ENCODE measurements around the gene TMEM174. TPM values are rescaled to one million over a fixed set of nuclear protein-coding genes. Genes with fewer than 3 reads are reported as not detected.

Gene TMEM174
- total RNA-seq, result not detected in 2 replicates

- no peaks in the 10 kb centered on the region for H3K36me3 ChIP-seq (ENCODE audit: control insufficient read depth, insufficient read depth, low read length)
- DNase-seq (ENCODE audit: low read depth), result no peak
- no peak for TF ChIP-seq CTCF (IDR thresholded peaks at IDR 0.05; ENCODE audit: insufficient read depth, low read length, poor library complexity, severe bottlenecking)
- H3K27me3 ChIP-seq (ENCODE audit: control insufficient read depth, insufficient read depth, low read length), result no peaks in the 10 kb centered on the region
- no peak within 1 kb of the TSS for H3K4me3 ChIP-seq (ENCODE audit: low read depth, low read length)
Observed at GRCh38 chr5:73172951-73173350, at the start of gene TMEM174. Gene TMEM174, plus strand, starts transcription at chr5:73173193. Its CDS starts 51 bp downstream, at chr5:73173244.

- Histone ChIP-seq H3K4me3 (ENCODE audit: low read depth, low read length) (no peak overlapping the region), H3K36me3 (ENCODE audit: control insufficient read depth, insufficient read depth, low read length) (no peaks in the 10 kb centered on the region), H3K27me3 (ENCODE audit: control insufficient read depth, insufficient read depth, low read length) (no peaks in the 10 kb centered on the region)
- no peak for TF ChIP-seq CTCF (IDR thresholded peaks at IDR 0.05; ENCODE audit: insufficient read depth, low read length, poor library complexity, severe bottlenecking)
- DNase-seq (ENCODE audit: low read depth), result no peak
Observed at GRCh38 chr5:73125289-73125688, 47.7 kb upstream of the TMEM174 start.

- Histone ChIP-seq H3K4me3 (ENCODE audit: low read depth, low read length) (no peak overlapping the region), H3K36me3 (ENCODE audit: control insufficient read depth, insufficient read depth, low read length) (no peaks in the 10 kb centered on the region), H3K27me3 (ENCODE audit: control insufficient read depth, insufficient read depth, low read length) (no peaks in the 10 kb centered on the region)
- DNase-seq (ENCODE audit: low read depth), result no peak
- TF ChIP-seq CTCF (IDR thresholded peaks at IDR 0.05; ENCODE audit: insufficient read depth, low read length, poor library complexity, severe bottlenecking), result no peak
Observed at GRCh38 chr5:73126381-73126780, 46.6 kb upstream of the TMEM174 start.

- no peak for TF ChIP-seq CTCF (IDR thresholded peaks at IDR 0.05; ENCODE audit: insufficient read depth, low read length, poor library complexity, severe bottlenecking)
- Histone ChIP-seq H3K36me3 (ENCODE audit: control insufficient read depth, insufficient read depth, low read length) (no peaks in the 10 kb centered on the region), H3K27me3 (ENCODE audit: control insufficient read depth, insufficient read depth, low read length) (no peaks in the 10 kb centered on the region), H3K4me3 (ENCODE audit: low read depth, low read length) (no peak overlapping the region)
- no peak for DNase-seq (ENCODE audit: low read depth)
Observed at GRCh38 chr5:73126957-73127356, 46.0 kb upstream of the TMEM174 start.

- Histone ChIP-seq H3K36me3 (ENCODE audit: control insufficient read depth, insufficient read depth, low read length) (no peaks in the 10 kb centered on the region), H3K27me3 (ENCODE audit: control insufficient read depth, insufficient read depth, low read length) (no peaks in the 10 kb centered on the region), H3K4me3 (ENCODE audit: low read depth, low read length) (no peak overlapping the region)
- DNase-seq (ENCODE audit: low read depth), result no peak
- TF ChIP-seq CTCF (IDR thresholded peaks at IDR 0.05; ENCODE audit: insufficient read depth, low read length, poor library complexity, severe bottlenecking), result no peak
Observed at GRCh38 chr5:73129143-73129542, 43.9 kb upstream of the TMEM174 start.

GRCh38 chr5:73130811-73131210, 42.2 kb upstream of the TMEM174 start:
- H3K36me3 ChIP-seq (ENCODE audit: control insufficient read depth, insufficient read depth, low read length), result no peaks in the 10 kb centered on the region
- no peak overlapping the region for H3K4me3 ChIP-seq (ENCODE audit: low read depth, low read length)
- DNase-seq (ENCODE audit: low read depth), result no peak
- no peaks in the 10 kb centered on the region for H3K27me3 ChIP-seq (ENCODE audit: control insufficient read depth, insufficient read depth, low read length)
- TF ChIP-seq CTCF (IDR thresholded peaks at IDR 0.05; ENCODE audit: insufficient read depth, low read length, poor library complexity, severe bottlenecking), result no peak

Measured in kidney epithelial cell (primary cell).